Measurements from ENCODE around the gene AUTS2. TPM values are rescaled to one million over a fixed set of nuclear protein-coding genes. Genes with fewer than 3 reads are reported as not detected.

Gene AUTS2
- total RNA-seq, 1 donor from 2014 or later = 119 TPM

GRCh38 chr7:70060298-70061068 lies 462.2 kb downstream of the AUTS2 start:
- no peak for DNase-seq (ENCODE audit: low spot score)

GRCh38 chr7:70063371-70063770 lies 465.1 kb downstream of the AUTS2 start:
- no peak for DNase-seq (ENCODE audit: low spot score)

GRCh38 chr7:70063927-70064326 lies 465.7 kb downstream of the AUTS2 start:
- DNase-seq (ENCODE audit: low spot score) = no peak

GRCh38 chr7:70066844-70067243 lies 468.6 kb downstream of the AUTS2 start:
- DNase-seq (ENCODE audit: low spot score) = no peak

GRCh38 chr7:70068531-70068930 lies 470.3 kb downstream of the AUTS2 start:
- no peak for DNase-seq (ENCODE audit: low spot score)

- DNase-seq (ENCODE audit: low spot score) = no peak
Observed at GRCh38 chr7:70069977-70070376, 471.7 kb downstream of the AUTS2 start.

GRCh38 chr7:70071766-70072165 lies 473.5 kb downstream of the AUTS2 start:
- DNase-seq (ENCODE audit: low spot score) = no peak

GRCh38 chr7:70072220-70072619 lies 473.9 kb downstream of the AUTS2 start:
- DNase-seq (ENCODE audit: low spot score) = no peak

- no peak for DNase-seq (ENCODE audit: low spot score)
Observed at GRCh38 chr7:70076325-70076724, 478.1 kb downstream of the AUTS2 start.

- no peak for DNase-seq (ENCODE audit: low spot score)
Observed at GRCh38 chr7:70082099-70082611, 483.9 kb downstream of the AUTS2 start.

- DNase-seq (ENCODE audit: low spot score) = no peak
Observed at GRCh38 chr7:70091362-70091761, 493.1 kb downstream of the AUTS2 start.

GRCh38 chr7:70092314-70093204 lies 494.3 kb downstream of the AUTS2 start:
- no peak for DNase-seq (ENCODE audit: low spot score)

- DNase-seq (ENCODE audit: low spot score) = no peak
Observed at GRCh38 chr7:70093205-70093904, 495.1 kb downstream of the AUTS2 start.

- no peak for DNase-seq (ENCODE audit: low spot score)
Observed at GRCh38 chr7:70094831-70095230, 496.6 kb downstream of the AUTS2 start.

- no peak for DNase-seq (ENCODE audit: low spot score)
Observed at GRCh38 chr7:70097645-70098044, 499.4 kb downstream of the AUTS2 start.

- DNase-seq (ENCODE audit: low spot score) = no peak
Observed at GRCh38 chr7:70098133-70098561, 499.9 kb downstream of the AUTS2 start.

GRCh38 chr7:70098905-70099672 lies 500.8 kb downstream of the AUTS2 start:
- DNase-seq (ENCODE audit: low spot score) = no peak

- DNase-seq (ENCODE audit: low spot score) = no peak
Observed at GRCh38 chr7:70104243-70104642, 506.0 kb downstream of the AUTS2 start.

- DNase-seq (ENCODE audit: low spot score) = no peak
Observed at GRCh38 chr7:70113078-70113477, 514.8 kb downstream of the AUTS2 start.

- no peak for DNase-seq (ENCODE audit: low spot score)
Observed at GRCh38 chr7:70113536-70113935, 515.3 kb downstream of the AUTS2 start.

GRCh38 chr7:70114806-70115205 lies 516.5 kb downstream of the AUTS2 start:
- no peak for DNase-seq (ENCODE audit: low spot score)
